Stimulated activated naive CD8-positive, alpha-beta T cell treated with anti-CD3 and anti-CD28 coated beads, Interleukin-15, Interleukin-2, amounts not matched to agents 100 ng/mL and 50 ng/mL, for 24 hours (primary cell): ENCODE data around the gene CUEDC1.

ENCODE experiments used
- H3K27ac Mint-ChIP-seq: one replicate; pipeline ENCODE4 v1.8.0; 2021; ENCODE audit warnings: mild to moderate bottlenecking, mixed read lengths
- H3K27me3 Mint-ChIP-seq: one replicate; pipeline ENCODE4 v1.8.0; 2021; ENCODE audit warnings: mixed read lengths
- H3K36me3 Mint-ChIP-seq: one replicate; pipeline ENCODE4 v1.8.0; 2021; ENCODE audit warnings: low read depth, mixed read lengths
- H3K4me1 Mint-ChIP-seq: one replicate; pipeline ENCODE4 v1.8.0; 2021; ENCODE audit warnings: low read depth, mixed read lengths
- H3K4me3 Mint-ChIP-seq: one replicate; pipeline ENCODE4 v1.8.0; 2021; ENCODE audit warnings: mild to moderate bottlenecking, mixed read lengths
- H3K9me3 Mint-ChIP-seq: one replicate; pipeline ENCODE4 v1.8.0; 2021; ENCODE audit warnings: mixed read lengths

The CUEDC1 gene

GRCh38 chr17:57881783-57882351 is 73.3 kb downstream of the CUEDC1 start:
- Mint-ChIP-seq H3K9me3 (no peaks in the 10 kb centered on the region), H3K27me3 (no peaks in the 10 kb centered on the region), H3K36me3 (no peaks in the 10 kb centered on the region), H3K4me1 (peaks cover 26% of the 10 kb centered on the region), H3K4me3 (no peak overlapping the region), H3K27ac (no peak overlapping the region)

GRCh38 chr17:57881143-57881542 is 74.1 kb downstream of the CUEDC1 start:
- Mint-ChIP-seq H3K36me3 (no peaks in the 10 kb centered on the region), H3K4me1 (peaks cover 26% of the 10 kb centered on the region), H3K9me3 (no peaks in the 10 kb centered on the region), H3K27me3 (peaks cover 3% of the 10 kb centered on the region), H3K27ac (no peak overlapping the region), H3K4me3 (no peak overlapping the region)

GRCh38 chr17:57880086-57880456 is 75.1 kb downstream of the CUEDC1 start:
- H3K27ac Mint-ChIP-seq = peak overlapping the region; percentile 10
- no peaks in the 10 kb centered on the region for H3K9me3 Mint-ChIP-seq
- H3K4me1 Mint-ChIP-seq = peaks cover 29% of the 10 kb centered on the region
- no peaks in the 10 kb centered on the region for H3K36me3 Mint-ChIP-seq
- H3K27me3 Mint-ChIP-seq = peaks cover 7% of the 10 kb centered on the region
- no peak overlapping the region for H3K4me3 Mint-ChIP-seq

- no peaks in the 10 kb centered on the region for H3K36me3 Mint-ChIP-seq
- H3K9me3 Mint-ChIP-seq = no peaks in the 10 kb centered on the region
- H3K27me3 Mint-ChIP-seq = peaks cover 7% of the 10 kb centered on the region
- peak overlapping the region; percentile 10 for H3K27ac Mint-ChIP-seq
- no peak overlapping the region for H3K4me3 Mint-ChIP-seq
- peaks cover 32% of the 10 kb centered on the region for H3K4me1 Mint-ChIP-seq
Measured at GRCh38 chr17:57879437-57880085, 75.7 kb downstream of the CUEDC1 start.

GRCh38 chr17:57877803-57878377 is 77.3 kb downstream of the CUEDC1 start:
- Mint-ChIP-seq H3K9me3 (no peaks in the 10 kb centered on the region), H3K27me3 (peaks cover 20% of the 10 kb centered on the region), H3K4me3 (no peak overlapping the region), H3K36me3 (no peaks in the 10 kb centered on the region), H3K27ac (no peak overlapping the region), H3K4me1 (peaks cover 38% of the 10 kb centered on the region)

- peaks cover 22% of the 10 kb centered on the region for H3K27me3 Mint-ChIP-seq
- peaks cover 41% of the 10 kb centered on the region for H3K4me1 Mint-ChIP-seq
Measured at GRCh38 chr17:57876866-57877237, 78.4 kb downstream of the CUEDC1 start.

GRCh38 chr17:57876023-57876865 is 79.0 kb downstream of the CUEDC1 start:
- no peaks in the 10 kb centered on the region for H3K9me3 Mint-ChIP-seq
- H3K36me3 Mint-ChIP-seq = no peaks in the 10 kb centered on the region
- no peak overlapping the region for H3K4me3 Mint-ChIP-seq
- peaks cover 41% of the 10 kb centered on the region for H3K4me1 Mint-ChIP-seq
- H3K27ac Mint-ChIP-seq = no peak overlapping the region
- peaks cover 22% of the 10 kb centered on the region for H3K27me3 Mint-ChIP-seq

More at GRCh38 chr17:57876866-57877237, 78.4 kb downstream of the CUEDC1 start:
- no peak overlapping the region for H3K4me3 Mint-ChIP-seq
- H3K27ac Mint-ChIP-seq = no peak overlapping the region
- no peaks in the 10 kb centered on the region for H3K9me3 Mint-ChIP-seq
- H3K36me3 Mint-ChIP-seq = no peaks in the 10 kb centered on the region

- no peaks in the 10 kb centered on the region for H3K36me3 Mint-ChIP-seq
- H3K4me3 Mint-ChIP-seq = no peak overlapping the region
- H3K27me3 Mint-ChIP-seq = peaks cover 23% of the 10 kb centered on the region
- H3K9me3 Mint-ChIP-seq = no peaks in the 10 kb centered on the region
- peaks cover 36% of the 10 kb centered on the region for H3K4me1 Mint-ChIP-seq
- no peak overlapping the region for H3K27ac Mint-ChIP-seq
Measured at GRCh38 chr17:57875290-57876022, 79.8 kb downstream of the CUEDC1 start.

GRCh38 chr17:57874434-57875289 is 80.5 kb downstream of the CUEDC1 start:
- Mint-ChIP-seq H3K36me3 (no peaks in the 10 kb centered on the region), H3K9me3 (no peaks in the 10 kb centered on the region), H3K4me3 (no peak overlapping the region), H3K27me3 (peaks cover 30% of the 10 kb centered on the region), H3K27ac (no peak overlapping the region), H3K4me1 (peaks cover 28% of the 10 kb centered on the region)

GRCh38 chr17:57874058-57874419 is 81.2 kb downstream of the CUEDC1 start:
- Mint-ChIP-seq H3K4me3 (no peak overlapping the region), H3K36me3 (no peaks in the 10 kb centered on the region), H3K27ac (no peak overlapping the region), H3K27me3 (peaks cover 30% of the 10 kb centered on the region), H3K9me3 (no peaks in the 10 kb centered on the region), H3K4me1 (peaks cover 22% of the 10 kb centered on the region)

GRCh38 chr17:57873261-57874057 is 81.8 kb downstream of the CUEDC1 start:
- Mint-ChIP-seq H3K4me3 (no peak overlapping the region), H3K27me3 (peaks cover 30% of the 10 kb centered on the region), H3K9me3 (no peaks in the 10 kb centered on the region), H3K4me1 (peaks cover 24% of the 10 kb centered on the region), H3K36me3 (no peaks in the 10 kb centered on the region), H3K27ac (no peak overlapping the region)

GRCh38 chr17:57872536-57872935 is 82.7 kb downstream of the CUEDC1 start:
- Mint-ChIP-seq H3K27ac (no peak overlapping the region), H3K36me3 (no peaks in the 10 kb centered on the region), H3K4me1 (peaks cover 30% of the 10 kb centered on the region), H3K27me3 (peaks cover 30% of the 10 kb centered on the region), H3K9me3 (no peaks in the 10 kb centered on the region), H3K4me3 (no peak overlapping the region)

- Mint-ChIP-seq H3K4me1 (peaks cover 31% of the 10 kb centered on the region), H3K27me3 (peaks cover 30% of the 10 kb centered on the region), H3K9me3 (no peaks in the 10 kb centered on the region), H3K27ac (no peak overlapping the region), H3K36me3 (no peaks in the 10 kb centered on the region), H3K4me3 (no peak overlapping the region)
Measured at GRCh38 chr17:57871863-57872262, 83.3 kb downstream of the CUEDC1 start.
